GM23338 (cell line): ENCODE measurements around the gene NDUFB8.

Source experiments
- EZH2phosphoT487 ChIP-seq: fragments of 200-600 bp; sonication (generic); IDR thresholded peaks from one replicate; pipeline ENCODE4 v1.8.1; 2018; ENCODE audit warnings: antibody characterized with exemption; ENCODE audit not compliant: unreplicated experiment
- POLR2AphosphoS5 ChIP-seq: IDR thresholded peaks from 2 replicates; pipeline ENCODE4 v1.6.1; 2016; ENCODE audit warnings: antibody characterized with exemption, low read depth
- TF ChIP-seq, protein P1 (sequence below), 2 experiments: fragments of 200-600 bp in 1 of 2; sonication (generic) in 1 of 2; conservative IDR thresholded peaks; 2 replicates each; pipeline versions ENCODE4 v1.5.1 to v1.6.1; 2016 to 2017; ENCODE audit warnings: antibody characterized with exemption in 2 of 2, low read depth in 2 of 2, mild to moderate bottlenecking in 2 of 2, moderate library complexity in 1 of 2

DNA sequence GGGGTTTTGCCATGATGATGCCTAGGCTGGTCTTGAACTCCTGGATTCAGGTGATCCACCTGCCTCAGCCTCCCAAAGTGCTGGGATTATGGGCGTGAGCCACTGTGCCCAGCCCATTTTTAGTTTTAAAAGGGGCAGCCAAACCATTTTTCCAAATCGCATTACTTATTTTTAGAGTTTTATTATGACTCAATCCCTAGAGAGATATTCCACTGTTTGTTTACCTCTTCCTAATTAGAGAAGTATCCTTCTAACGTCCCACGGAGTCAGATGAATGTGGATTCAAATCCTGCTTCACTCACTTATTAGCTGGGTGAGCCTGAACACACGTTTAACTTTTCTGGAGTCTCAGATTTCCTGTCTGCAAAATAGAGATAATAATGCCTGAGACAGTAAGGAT is 51.7 kb downstream of the NDUFB8 start:
- TF ChIP-seq, protein P1, sequence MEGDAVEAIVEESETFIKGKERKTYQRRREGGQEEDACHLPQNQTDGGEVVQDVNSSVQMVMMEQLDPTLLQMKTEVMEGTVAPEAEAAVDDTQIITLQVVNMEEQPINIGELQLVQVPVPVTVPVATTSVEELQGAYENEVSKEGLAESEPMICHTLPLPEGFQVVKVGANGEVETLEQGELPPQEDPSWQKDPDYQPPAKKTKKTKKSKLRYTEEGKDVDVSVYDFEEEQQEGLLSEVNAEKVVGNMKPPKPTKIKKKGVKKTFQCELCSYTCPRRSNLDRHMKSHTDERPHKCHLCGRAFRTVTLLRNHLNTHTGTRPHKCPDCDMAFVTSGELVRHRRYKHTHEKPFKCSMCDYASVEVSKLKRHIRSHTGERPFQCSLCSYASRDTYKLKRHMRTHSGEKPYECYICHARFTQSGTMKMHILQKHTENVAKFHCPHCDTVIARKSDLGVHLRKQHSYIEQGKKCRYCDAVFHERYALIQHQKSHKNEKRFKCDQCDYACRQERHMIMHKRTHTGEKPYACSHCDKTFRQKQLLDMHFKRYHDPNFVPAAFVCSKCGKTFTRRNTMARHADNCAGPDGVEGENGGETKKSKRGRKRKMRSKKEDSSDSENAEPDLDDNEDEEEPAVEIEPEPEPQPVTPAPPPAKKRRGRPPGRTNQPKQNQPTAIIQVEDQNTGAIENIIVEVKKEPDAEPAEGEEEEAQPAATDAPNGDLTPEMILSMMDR (conservative IDR thresholded peaks at IDR 0.05; ENCODE audit: low read depth in 2 of 2): no peak
- TF ChIP-seq EZH2phosphoT487 (no peak), POLR2AphosphoS5 (no peak)
